GM18505 (cell line): Measurements from ENCODE around the gene RHOT1.

Experiments used
- ATAC-seq: cut with Tn5 transposase; IDR thresholded peaks from one replicate; pipeline ENCODE4 v1.9.1; 2021; ENCODE audit not compliant: unreplicated experiment
- POLR2A ChIP-seq: IDR thresholded peaks from 4 replicates; pipeline ENCODE4 v1.6.1; 2011; ENCODE audit warnings: borderline replicate concordance; ENCODE audit not compliant: insufficient read depth, insufficient read length; ENCODE audit errors: extremely low read depth

Gene RHOT1

DNA sequence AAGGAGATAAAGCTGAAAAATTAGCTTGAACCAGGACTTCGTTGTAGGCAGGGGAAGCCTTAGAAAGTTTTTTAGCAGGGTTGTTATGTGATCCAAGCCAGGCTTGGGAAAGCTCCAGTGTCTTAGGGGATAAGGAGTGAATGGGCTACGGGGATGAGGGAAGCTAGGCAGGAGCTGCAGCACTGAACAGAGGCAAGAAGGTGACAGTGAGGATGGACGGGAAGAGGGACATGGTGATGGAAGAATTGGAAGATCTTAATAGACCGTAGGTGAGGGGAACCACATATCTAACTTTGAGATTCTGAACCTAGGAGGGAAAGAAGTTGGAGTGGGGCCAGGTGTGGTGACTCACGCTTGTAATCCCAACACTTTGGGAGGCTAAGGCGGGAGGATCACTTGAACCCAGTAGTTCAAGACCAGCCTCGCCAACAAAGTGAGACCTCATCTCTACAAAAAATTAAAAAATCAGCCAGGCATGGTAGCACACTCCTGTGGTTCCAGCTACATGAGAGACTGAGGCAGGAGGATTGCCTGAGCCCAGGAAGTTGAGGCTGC, 126.5 kb downstream of the RHOT1 start:
- no peak for ATAC-seq
- TF ChIP-seq POLR2A: no peak

- ATAC-seq: no peak
- no peak for TF ChIP-seq POLR2A
These were observed 127.1 kb downstream of the RHOT1 start for GRCh38 chr17:32269377-32269776.

DNA sequence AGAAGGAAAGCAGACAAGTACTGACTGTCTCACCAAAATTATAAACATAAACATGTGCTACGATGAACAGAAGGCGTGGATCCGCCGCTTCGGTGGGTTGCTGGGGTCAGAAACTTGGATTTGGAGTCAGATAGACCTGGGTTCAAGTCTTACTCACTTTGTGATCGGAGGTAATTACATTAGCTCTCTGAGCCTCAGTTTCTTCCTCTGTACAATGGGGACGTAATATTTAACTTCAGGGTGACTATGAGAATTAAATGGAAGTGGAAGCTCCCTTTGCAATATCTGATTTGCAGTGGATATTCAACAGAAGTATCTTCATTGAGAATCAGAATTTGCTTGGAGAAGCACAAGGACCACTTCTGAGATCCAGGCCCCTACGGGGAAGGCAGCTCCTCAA, 129.5 kb downstream of the RHOT1 start:
- TF ChIP-seq POLR2A: no peak
- no peak for ATAC-seq

DNA sequence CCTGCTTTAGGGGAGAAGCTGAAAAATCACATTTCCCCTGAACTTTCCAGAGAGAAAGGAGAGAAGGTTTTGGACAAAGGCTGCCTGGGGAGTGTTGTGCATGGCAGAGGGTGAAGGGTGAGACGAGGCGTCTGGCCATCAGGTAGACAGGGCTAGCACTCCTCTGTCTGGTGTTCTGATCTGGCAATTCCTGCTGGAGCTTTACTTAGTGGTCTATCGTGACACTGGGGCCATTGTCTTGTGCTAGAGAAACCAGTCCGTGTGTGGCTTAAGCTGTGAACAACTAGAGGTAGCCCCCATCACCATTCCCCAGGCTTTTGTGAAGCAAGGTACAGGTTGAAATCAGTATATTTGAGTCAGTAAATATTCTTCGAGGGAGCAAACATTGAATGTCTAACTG, 131.8 kb downstream of the RHOT1 start:
- ATAC-seq: no peak
- TF ChIP-seq POLR2A: no peak

DNA sequence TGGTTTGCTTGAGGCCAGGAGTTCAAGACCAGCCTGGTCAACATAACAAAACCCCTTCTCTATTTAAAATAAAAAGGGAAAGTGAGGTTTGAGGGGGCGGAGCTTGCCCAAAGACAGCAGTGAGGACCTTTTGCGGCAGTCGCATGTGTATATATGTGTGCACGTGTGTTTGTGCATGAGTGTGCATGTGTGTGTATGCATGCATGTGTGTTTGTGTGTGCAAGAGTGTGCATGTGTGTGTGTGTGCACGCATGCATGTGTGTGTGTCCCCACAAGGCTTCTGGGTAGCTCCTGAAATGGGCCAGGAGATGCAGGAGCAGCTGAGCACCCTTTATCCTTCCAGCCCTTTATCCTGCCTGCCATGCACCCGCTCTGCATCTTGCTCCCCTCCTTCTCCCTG, 132.3 kb downstream of the RHOT1 start:
- ATAC-seq: no peak
- TF ChIP-seq POLR2A: no peak
